Astrocyte (in vitro differentiated cells and primary cell): Measurements from ENCODE around the gene ZMYND8.

ENCODE experiments used
- EZH2 ChIP-seq: IDR thresholded peaks from 2 replicates; pipeline ENCODE4 v1.6.1; 2012; ENCODE audit warnings: mild to moderate bottlenecking, low read length, inconsistent platforms; ENCODE audit not compliant: insufficient read depth
- TF ChIP-seq, protein P1 (sequence below): IDR thresholded peaks from 2 replicates; pipeline ENCODE4 v1.5.1; 2011; ENCODE audit warnings: low read depth, mild to moderate bottlenecking, inconsistent platforms, low read length, moderate library complexity; ENCODE audit not compliant: insufficient read depth

GRCh38 chr20:47281376-47281775, 75.1 kb downstream of the ZMYND8 start:
- TF ChIP-seq, protein P1, sequence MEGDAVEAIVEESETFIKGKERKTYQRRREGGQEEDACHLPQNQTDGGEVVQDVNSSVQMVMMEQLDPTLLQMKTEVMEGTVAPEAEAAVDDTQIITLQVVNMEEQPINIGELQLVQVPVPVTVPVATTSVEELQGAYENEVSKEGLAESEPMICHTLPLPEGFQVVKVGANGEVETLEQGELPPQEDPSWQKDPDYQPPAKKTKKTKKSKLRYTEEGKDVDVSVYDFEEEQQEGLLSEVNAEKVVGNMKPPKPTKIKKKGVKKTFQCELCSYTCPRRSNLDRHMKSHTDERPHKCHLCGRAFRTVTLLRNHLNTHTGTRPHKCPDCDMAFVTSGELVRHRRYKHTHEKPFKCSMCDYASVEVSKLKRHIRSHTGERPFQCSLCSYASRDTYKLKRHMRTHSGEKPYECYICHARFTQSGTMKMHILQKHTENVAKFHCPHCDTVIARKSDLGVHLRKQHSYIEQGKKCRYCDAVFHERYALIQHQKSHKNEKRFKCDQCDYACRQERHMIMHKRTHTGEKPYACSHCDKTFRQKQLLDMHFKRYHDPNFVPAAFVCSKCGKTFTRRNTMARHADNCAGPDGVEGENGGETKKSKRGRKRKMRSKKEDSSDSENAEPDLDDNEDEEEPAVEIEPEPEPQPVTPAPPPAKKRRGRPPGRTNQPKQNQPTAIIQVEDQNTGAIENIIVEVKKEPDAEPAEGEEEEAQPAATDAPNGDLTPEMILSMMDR, result no peak
- TF ChIP-seq EZH2, result no peak
